SK-N-SH (cell line): ENCODE results near the gene GNPDA2.

Experiments
- FOXM1 ChIP-seq: IDR thresholded peaks from 2 replicates; pipeline ENCODE4 v1.4.0; 2012; ENCODE audit warnings: low read depth, mild to moderate bottlenecking
- IRF3 ChIP-seq: fragments of 150-350 bp; IDR thresholded peaks from 2 replicates; pipeline ENCODE4 v1.6.1; 2016; ENCODE audit warnings: mild to moderate bottlenecking, low read depth, low read length
- MXI1 ChIP-seq: IDR thresholded peaks from 2 replicates; pipeline ENCODE4 v1.6.1; 2012; ENCODE audit warnings: mild to moderate bottlenecking, low read depth, low read length, improper control_type of control experiment
- POLR2AphosphoS5 ChIP-seq: IDR thresholded peaks from 2 replicates; pipeline ENCODE4 v1.6.1; 2012; ENCODE audit warnings: low read depth, low read length
- TF ChIP-seq, protein P1 (sequence below): fragments of 200-600 bp; sonication (generic); IDR thresholded peaks from 2 replicates; pipeline ENCODE4 v1.6.1; 2017; ENCODE audit warnings: antibody characterized with exemption, mild to moderate bottlenecking, moderate library complexity
- TF ChIP-seq, protein P2 (sequence below): IDR thresholded peaks from 2 replicates; pipeline ENCODE4 v1.4.0; 2012; ENCODE audit warnings: low read depth

- TF ChIP-seq IRF3 (no peak), MXI1 (no peak), POLR2AphosphoS5 (no peak), FOXM1 (no peak)
- TF ChIP-seq, protein P1, sequence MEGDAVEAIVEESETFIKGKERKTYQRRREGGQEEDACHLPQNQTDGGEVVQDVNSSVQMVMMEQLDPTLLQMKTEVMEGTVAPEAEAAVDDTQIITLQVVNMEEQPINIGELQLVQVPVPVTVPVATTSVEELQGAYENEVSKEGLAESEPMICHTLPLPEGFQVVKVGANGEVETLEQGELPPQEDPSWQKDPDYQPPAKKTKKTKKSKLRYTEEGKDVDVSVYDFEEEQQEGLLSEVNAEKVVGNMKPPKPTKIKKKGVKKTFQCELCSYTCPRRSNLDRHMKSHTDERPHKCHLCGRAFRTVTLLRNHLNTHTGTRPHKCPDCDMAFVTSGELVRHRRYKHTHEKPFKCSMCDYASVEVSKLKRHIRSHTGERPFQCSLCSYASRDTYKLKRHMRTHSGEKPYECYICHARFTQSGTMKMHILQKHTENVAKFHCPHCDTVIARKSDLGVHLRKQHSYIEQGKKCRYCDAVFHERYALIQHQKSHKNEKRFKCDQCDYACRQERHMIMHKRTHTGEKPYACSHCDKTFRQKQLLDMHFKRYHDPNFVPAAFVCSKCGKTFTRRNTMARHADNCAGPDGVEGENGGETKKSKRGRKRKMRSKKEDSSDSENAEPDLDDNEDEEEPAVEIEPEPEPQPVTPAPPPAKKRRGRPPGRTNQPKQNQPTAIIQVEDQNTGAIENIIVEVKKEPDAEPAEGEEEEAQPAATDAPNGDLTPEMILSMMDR = no peak
- TF ChIP-seq, protein P2, sequence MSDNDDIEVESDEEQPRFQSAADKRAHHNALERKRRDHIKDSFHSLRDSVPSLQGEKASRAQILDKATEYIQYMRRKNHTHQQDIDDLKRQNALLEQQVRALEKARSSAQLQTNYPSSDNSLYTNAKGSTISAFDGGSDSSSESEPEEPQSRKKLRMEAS = no peak
These were observed 74.4 kb downstream of the GNPDA2 start for GRCh38 chr4:44652002-44652401.
